ENCODE results near the gene SP3.
"Not testable (repeated sequence)": the region's sequence is repeated elsewhere in the genome, so short reads cannot be mapped to it uniquely, and the experiment has no call there.

The SP3 gene

DNA sequence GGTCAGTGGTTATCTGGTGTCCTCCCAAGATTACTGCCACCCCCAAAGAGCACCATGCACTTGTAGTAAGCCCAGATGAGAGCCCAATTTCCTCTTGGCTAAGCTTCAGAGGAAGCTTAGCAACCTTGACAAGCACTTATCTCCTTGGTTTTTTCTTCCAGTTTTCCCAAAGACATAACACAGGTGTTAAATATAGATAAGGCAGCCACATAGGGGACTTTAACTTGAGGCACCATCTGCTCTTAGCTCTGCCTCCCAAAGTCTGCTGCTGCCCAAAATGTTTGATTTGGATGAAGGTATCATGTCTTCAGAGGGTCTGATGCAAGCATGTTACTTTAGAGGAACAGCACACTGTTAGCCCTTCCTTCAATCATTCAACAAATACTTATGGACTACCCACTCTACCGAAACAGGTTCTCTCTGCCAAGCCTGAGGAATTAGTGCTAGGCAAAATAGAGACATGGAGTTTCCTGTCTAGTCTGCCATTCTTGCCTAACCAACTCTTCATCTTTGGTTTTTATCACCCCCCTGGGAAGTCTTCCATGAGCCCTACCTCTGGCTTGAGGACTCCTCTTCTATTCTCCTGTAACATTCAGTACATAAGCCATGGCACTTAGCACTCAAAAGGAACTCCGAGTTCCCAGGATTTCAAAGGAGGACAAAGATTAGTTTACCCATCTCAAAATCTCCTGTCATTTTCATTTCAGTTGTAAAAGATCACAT, 73.7 kb downstream of the SP3 start:
- no peak for DNase-seq (ENCODE audit: low read depth in 2 of 2)

DNA sequence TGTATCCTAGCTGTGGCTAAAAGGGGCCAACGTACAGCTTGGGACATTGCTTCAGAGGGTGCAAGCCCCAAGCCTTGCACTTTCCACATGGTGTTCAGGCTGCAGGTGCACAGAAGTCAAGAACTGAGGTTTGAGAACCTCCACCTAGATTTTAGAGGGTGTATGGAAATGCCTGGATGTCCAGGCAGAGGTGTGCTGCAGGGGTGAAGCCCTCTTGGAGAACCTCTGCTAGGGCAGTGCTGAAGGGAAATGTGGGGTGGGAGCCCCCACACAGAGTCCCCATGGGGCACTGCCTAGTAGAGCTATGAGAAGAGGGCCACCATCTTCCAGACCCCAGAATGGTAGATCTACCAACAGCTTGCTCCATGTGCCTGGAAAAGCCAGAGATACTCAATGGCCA, 75.7 kb downstream of the SP3 start:
- DNase-seq (ENCODE audit: low read depth in 2 of 2) = not testable (repeated sequence)

DNA sequence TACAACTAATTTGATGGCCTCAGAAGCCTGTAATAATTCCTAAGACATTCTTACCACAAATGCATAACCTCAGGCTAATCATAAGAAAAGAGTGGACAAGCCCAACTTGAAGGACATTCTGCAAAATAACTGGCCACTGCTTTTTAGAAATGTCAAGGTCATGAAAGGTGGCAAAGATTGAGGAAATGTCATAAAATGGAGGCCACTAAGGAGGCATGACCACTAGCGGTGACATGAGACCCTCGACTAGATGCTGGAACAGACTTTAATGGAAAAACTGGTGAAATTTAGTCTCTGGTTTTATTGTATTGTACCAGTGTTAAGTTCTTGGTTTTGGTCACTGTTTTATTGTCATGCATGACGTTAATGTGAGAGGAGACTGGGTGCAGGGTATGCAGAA, 78.6 kb downstream of the SP3 start:
- DNase-seq (ENCODE audit: low read depth in 2 of 2) = no peak

DNA sequence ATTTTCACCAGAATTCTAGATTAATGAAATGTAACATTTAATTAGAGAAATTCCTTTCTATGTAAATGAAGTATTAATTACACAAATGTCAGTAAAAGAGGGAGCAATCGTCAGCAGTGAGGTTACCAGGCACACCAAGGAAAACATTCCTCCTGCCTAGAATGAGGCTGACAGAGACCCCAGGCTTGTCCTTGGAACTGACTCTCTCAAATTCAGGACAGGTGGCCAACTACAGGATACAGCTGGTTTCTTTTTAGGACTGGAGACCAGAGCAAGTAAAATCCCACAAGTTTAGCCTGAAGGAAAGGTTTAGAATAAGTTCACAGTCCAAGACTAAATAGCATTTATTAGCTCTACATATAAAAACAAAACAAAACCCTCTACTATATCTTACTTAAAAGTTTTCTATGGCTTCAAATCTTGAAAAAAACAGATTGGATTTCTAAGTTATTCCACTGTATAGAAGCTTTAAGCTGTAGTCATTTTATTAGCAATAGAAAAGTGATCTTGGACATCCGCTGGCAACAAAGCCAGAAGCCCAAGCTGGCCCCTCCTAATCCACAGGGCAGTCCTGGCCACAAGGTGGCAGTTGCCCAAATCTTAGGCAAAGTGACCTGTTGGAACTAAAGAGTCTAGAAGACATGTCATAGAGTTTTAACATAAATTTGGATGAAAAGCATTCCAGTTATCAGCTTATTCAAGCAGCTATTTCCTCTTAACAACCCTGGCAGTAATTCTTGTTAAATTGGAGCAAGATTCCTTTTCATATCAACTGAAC, 81.0 kb downstream of the SP3 start:
- no peak for DNase-seq (ENCODE audit: low read depth in 2 of 2)

DNA sequence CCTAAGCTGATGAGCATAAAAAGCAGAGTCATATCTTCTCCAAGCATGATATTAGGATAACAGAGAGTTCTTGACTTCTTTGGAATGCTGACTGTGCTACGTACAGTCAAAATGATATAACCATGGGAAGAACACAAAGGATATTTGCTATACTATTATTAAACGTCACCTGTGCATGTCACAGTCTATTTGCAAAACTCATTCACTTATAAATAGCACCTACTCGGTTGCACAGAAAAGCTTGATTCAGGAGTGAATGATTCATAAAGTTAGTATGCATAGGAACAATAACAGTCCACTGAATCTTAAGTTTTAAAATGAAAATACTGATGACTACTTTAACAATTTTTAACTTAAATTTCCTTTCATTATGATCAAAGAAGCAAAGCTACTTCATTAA, 83.3 kb downstream of the SP3 start:
- no peak for DNase-seq (ENCODE audit: low read depth in 2 of 2)

DNA sequence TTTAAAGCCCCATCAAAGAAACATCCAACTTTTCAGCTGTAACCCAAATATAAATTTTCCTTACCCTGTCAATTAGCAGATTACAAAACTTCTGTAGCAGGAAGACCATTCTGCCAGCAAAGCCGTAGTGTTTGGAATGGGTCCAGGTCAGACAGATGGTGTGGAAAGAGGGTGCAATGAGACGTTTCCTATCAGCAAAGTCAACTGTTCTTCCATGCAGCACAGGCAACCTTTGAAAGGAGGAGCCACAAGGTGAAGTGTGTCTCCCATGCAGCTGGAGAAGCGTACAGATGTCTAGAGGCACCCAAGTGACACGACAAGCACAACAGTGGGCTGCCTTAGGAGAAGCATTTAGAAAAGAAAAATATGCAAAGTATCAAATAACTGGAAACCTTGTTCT, 83.7 kb downstream of the SP3 start:
- DNase-seq (ENCODE audit: low read depth in 2 of 2) = no peak

DNA sequence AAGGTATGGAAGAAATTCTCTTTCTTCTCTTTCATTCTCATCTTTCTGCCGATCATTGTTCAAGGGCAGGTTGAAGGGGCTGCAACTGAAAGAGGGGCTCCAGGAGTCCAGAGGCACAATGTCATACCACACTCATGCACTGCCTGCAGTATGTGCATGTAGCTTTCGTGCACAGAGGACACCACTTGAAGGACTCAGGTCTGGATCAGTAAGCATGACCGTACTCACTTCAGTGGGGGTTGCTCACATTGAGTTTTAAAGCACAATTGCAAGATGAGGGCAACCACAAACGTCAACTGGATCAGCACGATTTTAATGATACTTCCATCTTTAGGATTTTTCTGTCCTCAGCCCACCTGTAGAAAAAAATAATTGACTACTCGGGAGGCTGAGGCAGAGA, 84.6 kb downstream of the SP3 start:
- DNase-seq (ENCODE audit: low read depth in 2 of 2) = no peak

DNA sequence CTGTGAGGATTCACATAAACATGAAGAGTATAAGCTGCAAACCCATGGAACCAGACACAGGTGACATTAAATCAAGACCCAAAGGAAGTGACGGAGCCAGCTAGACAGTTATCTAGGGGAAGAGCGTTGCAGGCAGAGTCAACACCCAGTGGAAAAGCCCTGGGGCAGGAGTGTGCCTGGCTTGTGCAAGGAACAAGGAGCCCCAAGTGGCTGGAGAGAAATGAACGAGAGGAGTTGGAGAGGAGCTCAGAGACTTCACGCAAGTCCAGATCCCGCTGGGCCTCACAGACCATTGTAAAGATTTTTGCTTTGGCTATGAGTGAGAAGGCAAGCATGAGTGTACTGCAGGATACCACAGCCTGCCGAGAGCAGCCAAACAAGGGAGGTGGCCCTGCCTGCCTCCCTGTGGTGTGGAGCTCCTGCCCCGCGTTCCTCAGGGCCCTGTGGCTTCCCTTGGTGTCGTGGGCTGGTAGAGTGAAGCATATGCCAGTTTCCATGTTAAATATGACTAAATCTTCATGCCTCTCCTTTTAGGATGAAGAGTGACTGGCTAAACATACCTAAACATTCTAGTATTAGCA, 88.2 kb downstream of the SP3 start:
- DNase-seq (ENCODE audit: low read depth in 2 of 2) = no peak

DNA sequence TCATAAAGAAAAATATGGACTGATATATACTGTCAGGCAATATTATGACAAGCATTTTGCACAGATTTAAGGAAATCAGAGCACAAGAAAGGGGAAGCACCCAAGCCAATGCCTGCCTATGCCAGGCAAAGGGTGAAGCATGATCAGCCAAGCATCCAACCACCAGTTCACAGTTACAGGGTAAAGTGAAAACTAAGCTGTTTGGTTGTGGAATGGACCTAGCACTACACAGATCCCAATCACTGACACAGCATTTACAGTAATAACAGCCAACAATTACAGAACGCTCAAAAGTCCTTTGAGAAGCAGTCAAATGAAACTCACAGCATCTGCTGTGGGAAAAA, 90.3 kb downstream of the SP3 start:
- no peak for DNase-seq (ENCODE audit: low read depth in 2 of 2)

DNA sequence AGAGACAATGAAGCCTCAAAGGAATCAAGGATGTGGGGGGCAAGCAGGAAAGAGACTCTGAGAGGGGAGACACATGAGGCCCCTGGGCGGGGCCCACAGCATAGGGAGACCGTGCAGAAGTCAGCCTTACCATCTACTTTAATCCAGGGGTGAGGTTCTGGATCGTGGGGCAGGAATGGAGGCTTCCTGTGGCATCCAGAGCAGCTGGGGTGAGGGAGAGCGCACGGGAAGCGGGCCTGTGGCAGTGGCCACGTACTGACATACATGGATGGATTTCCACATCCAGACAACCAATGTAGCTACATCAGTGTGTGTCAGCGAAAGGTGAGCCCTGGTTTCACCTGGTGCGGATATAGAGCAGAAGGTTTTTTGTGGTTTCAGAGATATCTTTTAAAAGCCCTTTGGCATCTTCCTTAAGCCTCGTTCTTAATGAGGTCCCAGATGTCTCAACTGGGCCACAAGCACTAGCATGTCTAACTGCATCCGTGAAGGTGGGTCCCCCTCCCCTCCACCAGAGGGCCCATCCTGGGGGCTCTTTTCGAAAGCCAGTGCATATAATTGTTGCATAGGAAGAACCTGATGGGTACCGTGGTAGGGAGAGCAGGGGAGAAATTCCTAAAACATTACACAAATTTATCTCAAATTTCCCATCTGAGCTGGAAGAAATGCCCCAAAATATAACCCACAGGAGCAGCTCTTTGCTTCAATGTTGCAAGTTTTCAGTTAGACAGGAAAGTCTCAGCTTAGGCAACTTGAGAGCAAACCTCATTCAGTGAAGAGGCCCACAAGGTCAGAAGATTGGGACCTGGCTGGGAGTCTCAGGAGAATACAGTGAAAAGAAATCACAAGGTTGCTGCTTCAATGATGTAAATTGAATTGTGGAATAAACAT, 90.9 kb downstream of the SP3 start:
- no peak for DNase-seq (ENCODE audit: low read depth in 2 of 2)

DNA sequence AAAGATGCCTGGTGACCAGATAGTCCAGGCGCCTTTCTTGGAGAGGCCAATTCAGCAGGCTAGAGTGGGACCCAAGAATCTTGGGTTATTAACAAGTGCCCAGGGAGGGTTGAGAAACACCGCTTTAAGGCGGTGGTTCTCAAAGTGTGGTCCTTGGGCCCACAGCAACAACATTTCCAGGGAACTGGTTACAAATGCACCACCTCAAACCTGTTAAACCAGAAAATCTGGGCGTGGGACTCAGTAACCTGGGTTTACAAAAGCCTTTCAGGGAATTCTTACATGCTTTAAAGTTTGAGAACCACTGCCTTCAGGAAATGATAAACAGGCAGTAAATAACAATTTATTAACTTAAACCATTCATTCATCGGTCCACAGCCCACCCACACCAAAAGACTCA, 92.5 kb downstream of the SP3 start:
- DNase-seq (ENCODE audit: low read depth in 2 of 2) = no peak

DNA sequence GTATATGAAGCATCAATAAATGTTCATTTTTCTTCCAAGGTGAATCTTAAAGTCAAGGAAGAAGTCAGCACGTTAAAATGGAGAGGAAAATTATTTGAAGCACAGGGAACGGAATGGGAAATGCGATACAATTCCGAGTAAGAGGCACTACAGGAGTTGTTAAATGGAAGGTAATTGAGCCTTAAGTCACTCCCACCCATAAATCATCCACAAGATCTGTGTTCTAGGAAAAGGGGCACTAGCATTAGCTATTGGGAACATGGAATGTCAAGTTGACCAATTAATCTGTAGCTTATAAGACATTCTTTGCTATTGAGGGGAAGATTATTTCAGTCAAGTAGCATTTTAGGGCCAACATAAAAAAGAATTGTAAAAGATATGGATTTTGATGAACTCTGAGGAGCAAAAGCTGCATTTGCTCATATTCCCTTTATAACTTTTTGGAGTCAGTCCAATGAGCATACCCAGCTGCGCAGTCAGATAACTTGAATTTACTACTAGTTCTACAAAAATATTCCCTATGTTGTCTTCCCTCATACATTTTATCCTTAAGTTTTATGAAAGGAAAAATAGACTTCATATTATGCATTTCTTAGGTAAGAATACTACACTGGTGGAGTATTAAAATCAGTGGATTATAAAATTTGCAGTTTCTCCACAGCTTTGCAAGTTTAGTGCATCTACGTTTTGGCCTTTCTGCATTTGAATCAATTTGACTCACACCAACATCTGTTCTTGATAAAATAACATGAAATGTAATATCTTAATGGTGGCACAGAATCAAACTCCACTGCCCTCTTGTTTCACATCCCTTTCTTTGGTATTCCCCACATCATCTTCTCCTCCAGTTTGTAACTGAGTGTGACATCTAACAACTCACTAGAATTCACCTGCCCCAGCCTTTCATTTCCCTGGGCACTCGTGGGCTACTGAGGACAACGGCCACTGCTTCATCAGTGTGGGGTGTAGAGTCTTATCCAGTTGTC, 95.6 kb downstream of the SP3 start:
- DNase-seq (ENCODE audit: low read depth in 2 of 2) = no peak

DNA sequence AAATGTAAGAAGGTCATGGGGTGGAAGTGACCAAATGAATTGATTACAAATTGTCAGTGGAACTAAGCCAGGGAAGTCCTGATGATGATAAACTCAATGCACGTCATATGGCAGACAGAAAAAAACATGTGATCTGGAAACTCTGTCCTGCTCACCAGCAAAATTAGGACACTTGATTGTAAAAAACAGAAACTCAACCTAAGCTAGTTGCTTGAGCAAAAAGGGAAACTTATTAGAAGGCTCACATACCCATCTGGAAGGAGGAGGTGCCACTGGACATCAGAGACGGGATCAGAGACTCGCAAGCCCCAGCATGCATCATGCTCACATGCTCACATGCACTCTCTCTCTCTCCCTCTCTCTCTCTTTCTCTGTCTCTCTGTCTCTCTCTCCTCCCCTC, 96.8 kb downstream of the SP3 start:
- DNase-seq (ENCODE audit: low read depth in 2 of 2) = no peak

DNA sequence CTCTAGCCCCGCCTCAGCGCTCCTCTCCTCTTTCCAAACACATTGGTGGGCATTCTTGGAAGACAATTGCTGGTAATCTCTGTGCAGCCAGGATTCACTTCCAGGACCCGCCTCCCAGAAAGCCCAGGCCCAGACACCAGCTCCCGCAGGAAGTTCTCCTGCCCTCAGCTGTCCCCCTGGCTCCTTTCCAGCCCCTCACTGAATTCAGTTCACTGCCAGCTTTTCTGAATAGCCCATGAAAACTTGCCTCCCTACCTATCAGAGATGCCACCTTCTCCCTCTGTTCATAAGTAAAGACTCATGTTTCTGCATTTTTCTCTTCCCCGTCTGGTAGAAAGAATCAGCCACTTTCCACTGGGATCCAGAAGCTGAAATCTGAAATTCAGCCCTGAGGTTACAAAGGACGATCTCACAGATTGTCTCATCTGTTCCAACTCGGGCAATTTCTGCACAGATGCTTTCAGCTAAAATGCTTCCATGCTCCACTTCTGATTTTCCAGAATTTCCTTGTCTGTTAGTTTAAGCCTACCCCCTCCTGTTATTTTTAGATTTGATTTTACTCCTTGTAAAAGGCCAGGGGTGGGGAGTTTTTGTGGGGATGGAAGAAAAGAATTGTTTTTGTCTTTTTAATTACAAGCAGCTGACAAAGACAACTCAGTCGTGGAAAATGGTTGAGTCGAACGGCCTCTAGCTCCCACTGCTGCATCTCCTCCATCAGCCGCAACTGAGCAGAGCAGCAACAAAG, 98.1 kb downstream of the SP3 start:
- DNase-seq (ENCODE audit: low read depth in 2 of 2) = no peak

DNA sequence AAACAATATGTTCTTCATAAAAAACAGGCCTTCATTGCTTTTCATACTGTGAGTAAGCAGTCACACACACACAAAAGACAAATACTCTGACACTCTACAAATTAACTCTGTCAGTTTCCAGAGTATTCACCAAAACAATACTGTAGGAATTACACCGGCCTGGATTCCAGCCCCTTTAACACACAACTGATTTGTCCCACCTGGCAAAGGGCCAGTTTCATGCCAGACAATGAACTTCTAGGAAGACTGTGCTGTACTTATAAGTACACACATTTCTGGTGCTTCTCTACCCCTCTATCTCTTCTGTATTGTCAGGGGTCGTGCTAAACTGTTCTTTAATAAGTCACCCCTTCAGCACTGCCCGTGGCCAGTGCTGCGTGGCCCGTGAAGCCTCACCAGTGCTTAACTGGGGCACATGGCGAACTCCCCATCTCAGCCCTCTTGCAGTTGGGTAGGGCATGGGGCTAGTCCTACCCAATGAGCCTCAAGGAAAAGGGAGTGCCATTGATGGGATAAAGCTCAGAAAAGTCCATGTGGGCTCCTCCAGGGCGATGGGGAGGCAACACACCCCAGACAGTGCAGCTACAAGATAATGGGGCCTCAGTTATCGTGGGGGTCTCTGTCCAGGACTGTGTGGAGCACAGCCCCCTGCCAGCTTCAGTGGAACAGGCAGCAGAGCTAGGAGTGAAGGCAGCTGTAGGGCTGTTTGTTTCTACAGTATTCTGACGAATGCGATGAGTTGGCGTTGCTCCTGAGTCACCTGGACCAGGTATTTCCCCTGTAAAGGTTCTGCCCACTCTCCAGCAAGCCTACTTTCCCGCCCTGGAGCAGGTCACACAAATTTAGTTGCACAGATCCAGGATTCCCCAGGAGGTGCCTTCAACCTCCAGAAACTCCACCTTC, 99.0 kb downstream of the SP3 start:
- DNase-seq (ENCODE audit: low read depth in 2 of 2) = no peak

DNA sequence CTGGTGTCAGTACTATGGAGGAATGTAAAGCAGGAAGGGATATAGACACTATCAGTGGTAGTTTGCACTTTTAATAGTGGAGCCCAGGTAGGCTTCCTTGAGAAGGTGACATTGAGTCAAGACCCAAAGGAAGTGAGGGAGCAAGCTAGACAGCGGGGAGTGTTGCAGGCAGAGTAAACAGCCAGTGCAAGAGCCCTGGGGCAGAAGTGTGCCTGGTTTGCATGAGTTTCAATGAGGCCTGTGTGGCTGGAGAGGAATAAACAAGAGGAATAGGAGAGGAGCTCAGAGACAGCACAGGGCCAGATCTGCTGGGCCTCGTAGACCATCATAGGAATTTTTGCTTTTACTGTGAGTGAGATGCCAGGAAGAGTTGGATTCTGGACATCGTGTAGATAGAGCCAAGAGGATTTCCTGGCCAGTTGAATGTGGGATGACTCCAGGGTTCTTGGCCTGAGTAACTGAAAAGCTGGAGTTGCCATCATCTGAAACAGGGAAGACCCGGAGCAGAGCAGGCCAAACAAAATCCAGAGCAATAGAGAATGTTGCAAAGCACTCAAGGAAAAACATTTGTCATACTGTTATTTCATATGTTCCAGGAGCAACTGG, 102.5 kb downstream of the SP3 start:
- DNase-seq (ENCODE audit: low read depth in 2 of 2) = no peak

DNA sequence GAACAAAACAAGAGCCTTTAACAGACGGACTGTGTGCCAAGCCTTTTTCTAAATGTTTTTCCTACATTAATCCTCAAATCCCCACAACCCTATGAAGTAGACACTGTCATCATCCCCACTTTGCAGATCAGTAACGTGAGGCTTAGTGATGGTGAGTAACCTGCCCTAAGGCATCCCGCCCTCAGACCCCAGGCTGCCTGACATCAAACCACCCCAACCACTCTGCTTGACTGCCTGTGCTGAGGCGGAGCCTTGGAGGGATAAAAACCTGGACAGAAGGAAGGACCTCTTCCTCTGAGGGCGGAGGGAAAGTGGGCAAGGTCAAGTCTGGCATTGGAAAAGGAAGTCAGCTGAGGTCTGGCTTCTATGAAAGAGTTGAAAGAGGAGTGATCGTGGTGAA, 104.6 kb downstream of the SP3 start:
- no peak for DNase-seq (ENCODE audit: low read depth in 2 of 2)

DNA sequence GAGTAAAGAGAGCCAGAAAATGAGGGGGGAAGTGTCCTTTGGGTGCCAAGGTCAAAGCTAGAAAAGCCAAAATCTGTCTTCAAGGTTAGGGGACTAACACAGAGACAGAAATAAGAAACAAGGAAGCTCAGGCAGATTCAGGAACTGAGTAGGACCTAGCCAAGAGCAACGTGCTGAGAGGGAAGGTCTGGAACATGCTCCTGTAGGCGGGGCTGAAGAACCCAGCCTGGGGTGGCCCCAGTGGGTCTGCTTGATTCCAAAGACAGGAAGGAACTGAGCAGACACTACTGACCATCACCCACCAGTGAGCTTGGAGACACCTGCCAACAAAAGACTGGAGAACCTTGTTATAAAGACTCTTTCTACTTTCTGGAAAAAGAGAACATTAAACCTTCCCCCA, 105.1 kb downstream of the SP3 start:
- DNase-seq (ENCODE audit: low read depth in 2 of 2) = no peak

DNA sequence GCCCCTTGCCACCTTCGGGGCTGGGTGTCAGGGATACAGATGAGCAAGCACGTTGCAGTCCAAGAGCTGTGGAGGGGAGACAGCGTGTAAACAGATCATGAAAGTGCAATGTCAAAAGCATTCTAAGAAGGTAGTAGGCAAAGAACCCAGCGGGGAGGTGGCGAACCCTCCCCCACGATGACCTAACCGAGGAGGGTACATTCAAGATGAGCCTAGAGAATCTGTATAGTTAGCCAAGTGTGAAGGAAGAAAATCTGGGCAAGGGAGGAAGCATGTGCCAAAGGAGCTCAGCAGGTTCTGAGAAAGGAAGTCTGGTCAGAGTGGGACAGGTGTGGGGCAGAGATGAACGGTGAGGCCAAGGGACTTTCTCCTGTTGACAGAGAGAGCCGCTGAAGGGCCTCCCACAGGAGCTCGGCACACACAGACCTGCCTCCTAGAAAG, 106.9 kb downstream of the SP3 start:
- DNase-seq (ENCODE audit: low read depth in 2 of 2) = no peak
